HCT116 (cell line): ENCODE data around the gene DAPK2.

Source experiments
- ELF1 ChIP-seq: IDR thresholded peaks from 2 replicates; pipeline ENCODE4 v1.6.1; 2012; ENCODE audit warnings: low read depth, borderline replicate concordance
- EZH2 ChIP-seq: fragments of 200-600 bp; sonication (generic); IDR thresholded peaks from 2 replicates; pipeline ENCODE4 v1.6.1; 2017; ENCODE audit warnings: antibody characterized with exemption, mixed run types
- EZH2phosphoT487 ChIP-seq: fragments of 200-600 bp; IDR thresholded peaks from 2 replicates; pipeline ENCODE4 v1.6.1; 2018; ENCODE audit warnings: antibody characterized with exemption, borderline replicate concordance
- JUND ChIP-seq: IDR thresholded peaks from 2 replicates; pipeline ENCODE4 v1.6.1; 2012
- MAX ChIP-seq: IDR thresholded peaks from 2 replicates; pipeline ENCODE4 v1.6.1; 2012
- POLR2A ChIP-seq: IDR thresholded peaks from 2 replicates; pipeline ENCODE4 v1.7.0; 2011; ENCODE audit warnings: borderline replicate concordance; ENCODE audit not compliant: insufficient read depth, insufficient read length; ENCODE audit errors: extremely low read depth
- POLR2AphosphoS5 ChIP-seq: IDR thresholded peaks from 2 replicates; pipeline ENCODE4 v1.6.1; 2011; ENCODE audit warnings: mild to moderate bottlenecking, low read depth, low read length, moderate library complexity
- RAD21 ChIP-seq: IDR thresholded peaks from 2 replicates; pipeline ENCODE4 v1.6.1; 2012; ENCODE audit warnings: low read depth, mild to moderate bottlenecking
- SIN3A ChIP-seq: IDR thresholded peaks from 2 replicates; pipeline ENCODE4 v1.6.1; 2012; ENCODE audit warnings: low read depth
- ZBTB33 ChIP-seq: IDR thresholded peaks from 2 replicates; pipeline ENCODE4 v1.6.1; 2011; ENCODE audit warnings: mild to moderate bottlenecking, low read length, moderate library complexity; ENCODE audit not compliant: insufficient replicate concordance; ENCODE audit errors: extremely low read depth
- ZNF274 ChIP-seq: fragments of 200-500 bp; sonication (Bioruptor generic); IDR thresholded peaks from 2 replicates; pipeline ENCODE4 v1.6.1; 2014; ENCODE audit warnings: mild to moderate bottlenecking, low read depth, low read length, inconsistent platforms
- TF ChIP-seq, protein P1 (sequence below), 3 experiments: fragments of 200-600 bp in 1 of 3; sonication (generic) in 1 of 3; IDR thresholded peaks in 2 of 3; conservative IDR thresholded peaks in 1 of 3; 2 replicates each; pipeline ENCODE4 v1.5.1; 2012 to 2017; ENCODE audit warnings: low read depth in 2 of 3, low read length in 2 of 3, antibody characterized with exemption in 1 of 3, borderline replicate concordance in 1 of 3, control low read depth in 1 of 3, mild to moderate bottlenecking in 1 of 3, mixed read lengths in 1 of 3, mixed run types in 1 of 3, moderate library complexity in 1 of 3; ENCODE audit not compliant: insufficient read depth in 1 of 3
- TF ChIP-seq, protein P2 (sequence below): IDR thresholded peaks from 2 replicates; pipeline ENCODE4 v1.6.1; 2012; ENCODE audit warnings: low read depth

GRCh38 chr15:64022571-64022970 lies 23.7 kb downstream of the DAPK2 start:
- TF ChIP-seq, protein P1, sequence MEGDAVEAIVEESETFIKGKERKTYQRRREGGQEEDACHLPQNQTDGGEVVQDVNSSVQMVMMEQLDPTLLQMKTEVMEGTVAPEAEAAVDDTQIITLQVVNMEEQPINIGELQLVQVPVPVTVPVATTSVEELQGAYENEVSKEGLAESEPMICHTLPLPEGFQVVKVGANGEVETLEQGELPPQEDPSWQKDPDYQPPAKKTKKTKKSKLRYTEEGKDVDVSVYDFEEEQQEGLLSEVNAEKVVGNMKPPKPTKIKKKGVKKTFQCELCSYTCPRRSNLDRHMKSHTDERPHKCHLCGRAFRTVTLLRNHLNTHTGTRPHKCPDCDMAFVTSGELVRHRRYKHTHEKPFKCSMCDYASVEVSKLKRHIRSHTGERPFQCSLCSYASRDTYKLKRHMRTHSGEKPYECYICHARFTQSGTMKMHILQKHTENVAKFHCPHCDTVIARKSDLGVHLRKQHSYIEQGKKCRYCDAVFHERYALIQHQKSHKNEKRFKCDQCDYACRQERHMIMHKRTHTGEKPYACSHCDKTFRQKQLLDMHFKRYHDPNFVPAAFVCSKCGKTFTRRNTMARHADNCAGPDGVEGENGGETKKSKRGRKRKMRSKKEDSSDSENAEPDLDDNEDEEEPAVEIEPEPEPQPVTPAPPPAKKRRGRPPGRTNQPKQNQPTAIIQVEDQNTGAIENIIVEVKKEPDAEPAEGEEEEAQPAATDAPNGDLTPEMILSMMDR (IDR thresholded peaks at IDR 0.05 in 2 of 3, conservative IDR thresholded peaks at IDR 0.05 in 1 of 3; ENCODE audit: borderline replicate concordance in 1 of 3, insufficient read depth in 1 of 3, low read depth in 2 of 3, low read length in 2 of 3): no peak
- TF ChIP-seq POLR2A (no peak), MAX (no peak), EZH2 (no peak), ELF1 (no peak), ZNF274 (no peak), ZBTB33 (no peak), RAD21 (no peak), POLR2AphosphoS5 (no peak), JUND (no peak), EZH2phosphoT487 (no peak), SIN3A (no peak)
- TF ChIP-seq, protein P2, sequence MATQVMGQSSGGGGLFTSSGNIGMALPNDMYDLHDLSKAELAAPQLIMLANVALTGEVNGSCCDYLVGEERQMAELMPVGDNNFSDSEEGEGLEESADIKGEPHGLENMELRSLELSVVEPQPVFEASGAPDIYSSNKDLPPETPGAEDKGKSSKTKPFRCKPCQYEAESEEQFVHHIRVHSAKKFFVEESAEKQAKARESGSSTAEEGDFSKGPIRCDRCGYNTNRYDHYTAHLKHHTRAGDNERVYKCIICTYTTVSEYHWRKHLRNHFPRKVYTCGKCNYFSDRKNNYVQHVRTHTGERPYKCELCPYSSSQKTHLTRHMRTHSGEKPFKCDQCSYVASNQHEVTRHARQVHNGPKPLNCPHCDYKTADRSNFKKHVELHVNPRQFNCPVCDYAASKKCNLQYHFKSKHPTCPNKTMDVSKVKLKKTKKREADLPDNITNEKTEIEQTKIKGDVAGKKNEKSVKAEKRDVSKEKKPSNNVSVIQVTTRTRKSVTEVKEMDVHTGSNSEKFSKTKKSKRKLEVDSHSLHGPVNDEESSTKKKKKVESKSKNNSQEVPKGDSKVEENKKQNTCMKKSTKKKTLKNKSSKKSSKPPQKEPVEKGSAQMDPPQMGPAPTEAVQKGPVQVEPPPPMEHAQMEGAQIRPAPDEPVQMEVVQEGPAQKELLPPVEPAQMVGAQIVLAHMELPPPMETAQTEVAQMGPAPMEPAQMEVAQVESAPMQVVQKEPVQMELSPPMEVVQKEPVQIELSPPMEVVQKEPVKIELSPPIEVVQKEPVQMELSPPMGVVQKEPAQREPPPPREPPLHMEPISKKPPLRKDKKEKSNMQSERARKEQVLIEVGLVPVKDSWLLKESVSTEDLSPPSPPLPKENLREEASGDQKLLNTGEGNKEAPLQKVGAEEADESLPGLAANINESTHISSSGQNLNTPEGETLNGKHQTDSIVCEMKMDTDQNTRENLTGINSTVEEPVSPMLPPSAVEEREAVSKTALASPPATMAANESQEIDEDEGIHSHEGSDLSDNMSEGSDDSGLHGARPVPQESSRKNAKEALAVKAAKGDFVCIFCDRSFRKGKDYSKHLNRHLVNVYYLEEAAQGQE: no peak
